Lower leg skin (tissue), 4 donors: Measurements from ENCODE around the gene DRGX. TPM values are rescaled to one million over a fixed set of nuclear protein-coding genes. Genes with fewer than 3 reads are reported as not detected.

Experiments
- DNase-seq, 2 donors: peaks; one replicate each; pipeline ENCODE4 v3.0.0-alpha.2; 2019; ENCODE audit warnings: low spot score in 2 of 2
- H3K4me3 ChIP-seq: fragments of 200-600 bp; sonication (generic); 2 replicates; pipeline ENCODE4 v1.5.1; 2017; ENCODE audit warnings: mild to moderate bottlenecking, low read depth; ENCODE audit not compliant: poor library complexity, severe bottlenecking
- POLR2A ChIP-seq, 2 donors: fragments of 450-650 bp; IDR thresholded peaks; one replicate each; pipeline ENCODE4 v1.6.1; 2016 to 2017; ENCODE audit warnings: antibody characterized with exemption in 2 of 2, mild to moderate bottlenecking in 1 of 2, moderate library complexity in 1 of 2
- WGBS, 2 donors: methylation state at CpG; one replicate each; pipeline ENCODE4 v1.1.5; 2018; 5-methylcytosine and 5-hydroxymethylcytosine counted together
- intact Hi-C: fragments of 100-400 bp; cut with DNase I; formaldehyde crosslinking; loops from one replicate; pipeline ENCODE4 v1.15.0; 2023; ENCODE audit warnings: low total_unique reads
- total RNA-seq, 4 donors: library from RNA; depleted of rRNA; stranded (reverse); fragments of >200 nt; gene quantifications; one replicate each; pipeline ENCODE4 v1.1.0, GENCODE V29; 2016
- TF ChIP-seq, protein P1 (sequence below), 3 donors: fragments of 450-650 bp; IDR thresholded peaks; one replicate each; pipeline ENCODE4 v1.5.1; 2016; ENCODE audit warnings: antibody characterized with exemption in 3 of 3, mild to moderate bottlenecking in 3 of 3, moderate library complexity in 2 of 3

DRGX gene
- not detected for total RNA-seq

DNA sequence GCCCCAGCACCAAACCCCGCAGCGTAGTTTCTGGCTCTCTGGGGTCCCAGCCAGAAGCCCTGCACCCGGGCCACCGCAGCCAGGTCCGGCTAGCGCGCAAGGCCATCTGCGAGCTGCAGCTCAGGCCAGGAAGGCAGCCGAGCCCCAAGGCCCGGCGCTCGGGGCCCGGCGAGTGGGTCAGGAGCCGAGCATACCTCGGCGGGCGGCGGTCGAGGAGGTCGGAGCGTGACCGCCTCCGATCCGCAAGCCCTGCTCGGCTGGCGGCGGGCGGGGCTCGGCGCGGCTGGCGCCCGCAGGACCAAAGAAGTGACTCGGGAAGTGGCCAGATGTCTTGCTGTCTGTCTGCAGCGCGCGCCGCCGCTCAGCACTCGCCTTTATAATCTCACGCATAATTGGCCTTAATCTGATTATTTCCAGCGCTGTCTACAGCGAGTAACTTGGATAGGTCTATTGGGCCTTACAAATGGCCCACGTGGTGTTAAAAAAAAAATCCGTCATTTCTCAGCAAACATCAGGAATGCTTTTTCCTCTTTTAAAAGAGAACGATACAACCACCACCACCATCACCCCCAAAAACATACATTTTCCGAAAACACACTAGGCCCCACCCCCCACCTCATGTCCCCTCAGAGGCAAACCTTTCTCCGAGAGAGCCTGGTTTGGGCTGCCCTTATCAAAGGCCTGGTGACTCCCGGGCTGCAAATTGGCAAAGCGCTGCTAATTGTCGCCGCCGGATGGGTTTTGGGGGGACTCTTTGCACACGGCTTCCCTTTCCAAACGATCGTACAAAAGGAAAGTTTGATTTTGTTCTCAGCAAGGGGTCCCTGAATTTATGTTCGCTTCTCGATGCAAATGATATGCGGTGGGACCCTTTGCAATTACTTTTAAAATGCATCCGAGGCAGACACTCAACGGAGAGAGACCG is at the start of gene DRGX:
Gene DRGX, minus strand, starts transcription at position 349 of the 925 bp plus-strand sequence. CDS start 649 bp downstream, outside the sequence.
- TF ChIP-seq POLR2A (IDR thresholded peaks at IDR 0.05) = no peak
- TF ChIP-seq, protein P1, sequence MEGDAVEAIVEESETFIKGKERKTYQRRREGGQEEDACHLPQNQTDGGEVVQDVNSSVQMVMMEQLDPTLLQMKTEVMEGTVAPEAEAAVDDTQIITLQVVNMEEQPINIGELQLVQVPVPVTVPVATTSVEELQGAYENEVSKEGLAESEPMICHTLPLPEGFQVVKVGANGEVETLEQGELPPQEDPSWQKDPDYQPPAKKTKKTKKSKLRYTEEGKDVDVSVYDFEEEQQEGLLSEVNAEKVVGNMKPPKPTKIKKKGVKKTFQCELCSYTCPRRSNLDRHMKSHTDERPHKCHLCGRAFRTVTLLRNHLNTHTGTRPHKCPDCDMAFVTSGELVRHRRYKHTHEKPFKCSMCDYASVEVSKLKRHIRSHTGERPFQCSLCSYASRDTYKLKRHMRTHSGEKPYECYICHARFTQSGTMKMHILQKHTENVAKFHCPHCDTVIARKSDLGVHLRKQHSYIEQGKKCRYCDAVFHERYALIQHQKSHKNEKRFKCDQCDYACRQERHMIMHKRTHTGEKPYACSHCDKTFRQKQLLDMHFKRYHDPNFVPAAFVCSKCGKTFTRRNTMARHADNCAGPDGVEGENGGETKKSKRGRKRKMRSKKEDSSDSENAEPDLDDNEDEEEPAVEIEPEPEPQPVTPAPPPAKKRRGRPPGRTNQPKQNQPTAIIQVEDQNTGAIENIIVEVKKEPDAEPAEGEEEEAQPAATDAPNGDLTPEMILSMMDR (IDR thresholded peaks at IDR 0.05) = no peak
- peak in 1 of 2 donors; percentile 48 for DNase-seq
- 6% methylated on average over 46 to 48 of the region's 63 CpGs for WGBS, 2 donors
- intact Hi-C loops = no loop called here
- H3K4me3 ChIP-seq = no peak within 1 kb of the TSS

DNA sequence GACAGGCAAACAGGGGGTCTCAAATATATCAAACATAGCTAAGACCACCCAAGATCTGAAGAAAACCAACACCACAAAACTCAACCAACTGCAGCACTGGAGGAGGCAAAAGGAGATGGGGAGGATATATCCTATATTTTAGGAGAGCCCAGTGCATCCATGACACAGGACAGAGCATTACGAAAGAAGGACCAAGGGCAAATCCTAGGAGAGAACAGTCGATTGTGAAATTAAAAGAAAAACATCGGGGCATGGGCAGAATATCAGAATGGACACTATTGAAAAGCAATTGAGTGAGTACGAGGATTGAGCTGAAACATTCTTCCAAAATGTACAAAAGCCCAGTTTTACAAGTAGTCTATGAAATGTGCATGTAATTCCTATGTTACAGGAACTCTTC is 48.5 kb upstream of the DRGX start:
- no peak for DNase-seq
- 86 to 93% methylated on average over 4 of the region's 4 CpGs for WGBS, 2 donors

DNA sequence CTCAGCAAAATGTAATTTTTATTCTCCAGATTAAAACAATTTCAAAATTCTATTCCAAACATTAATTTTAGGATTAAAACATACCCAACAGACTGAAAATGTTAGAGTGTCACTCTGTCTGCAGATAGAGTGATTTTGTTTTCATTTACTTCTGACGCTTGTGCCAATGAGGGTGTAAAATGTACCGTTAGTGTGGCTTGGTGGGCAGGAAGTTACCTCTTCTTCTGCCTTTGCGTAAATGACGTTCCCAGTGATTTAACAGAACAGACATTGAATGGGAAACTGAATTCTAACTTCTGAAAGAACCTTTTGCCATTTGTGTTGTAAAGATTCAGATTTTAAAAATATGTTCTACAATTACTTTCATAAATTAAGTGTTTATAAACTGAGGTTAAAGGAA is 47.0 kb upstream of the DRGX start:
- intact Hi-C loops = no loop called here
- no peak for DNase-seq
- WGBS, 2 donors = 90 to 92% methylated on average over 4 of the region's 4 CpGs
- TF ChIP-seq, protein P1 (IDR thresholded peaks at IDR 0.05) = no peak
- no peak for TF ChIP-seq POLR2A (IDR thresholded peaks at IDR 0.05)
- H3K4me3 ChIP-seq = no peak overlapping the region

More for the DNA sequence above, 48.5 kb upstream of the DRGX start:
- no peak for TF ChIP-seq POLR2A (IDR thresholded peaks at IDR 0.05)
- TF ChIP-seq, protein P1 (IDR thresholded peaks at IDR 0.05) = no peak
- intact Hi-C loops = no loop called here
- H3K4me3 ChIP-seq = no peak overlapping the region

DNA sequence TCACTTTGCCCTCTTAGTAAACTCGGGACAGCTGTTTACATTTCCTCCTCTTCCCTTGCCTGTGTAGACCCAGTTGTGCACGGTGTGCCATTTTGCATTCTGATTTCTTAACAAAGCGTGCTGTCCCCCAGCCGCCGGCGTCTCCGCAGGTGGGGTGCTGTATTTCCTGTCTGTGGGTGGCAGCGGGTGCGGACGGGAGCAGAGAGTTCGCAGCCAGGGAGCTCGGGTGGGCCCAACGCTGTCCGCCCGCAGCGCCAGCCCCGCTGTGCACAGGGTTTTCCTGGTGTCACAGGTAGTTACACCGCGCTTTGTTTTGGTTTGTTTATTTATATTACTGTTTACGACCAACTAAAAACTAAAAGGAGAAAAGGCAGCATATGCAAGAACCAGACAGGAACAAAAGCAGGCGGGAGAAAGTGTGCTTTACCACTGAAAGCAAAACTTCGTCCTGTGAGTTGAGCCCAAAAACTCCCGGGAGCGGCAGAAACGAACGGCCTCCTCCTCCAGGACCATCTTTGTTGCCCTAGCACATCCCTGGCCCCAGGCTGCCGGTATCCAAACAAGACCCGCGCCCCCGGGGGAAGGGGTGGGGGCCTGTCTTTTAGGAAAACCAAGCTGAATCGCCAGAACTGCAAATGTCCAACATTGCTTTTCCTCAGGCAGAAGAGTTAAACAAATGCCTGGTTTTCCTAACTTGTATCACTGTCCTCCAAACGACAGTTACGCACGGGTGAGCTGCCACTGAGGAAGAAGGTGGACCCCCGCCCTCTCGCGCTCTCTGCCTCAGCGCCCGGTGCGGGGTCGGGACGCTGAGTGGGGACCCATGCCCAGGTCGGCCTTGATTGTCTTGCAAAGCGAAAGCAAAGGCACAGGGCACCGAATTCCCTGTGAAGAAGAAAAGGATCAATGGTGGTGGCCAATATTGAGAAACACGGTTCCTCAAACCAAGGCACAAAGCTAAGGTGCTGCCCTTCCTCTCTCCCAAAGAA is 45.9 kb upstream of the DRGX start:
- 64 to 70% methylated on average over 46 of the region's 46 CpGs for WGBS, 2 donors

DNA sequence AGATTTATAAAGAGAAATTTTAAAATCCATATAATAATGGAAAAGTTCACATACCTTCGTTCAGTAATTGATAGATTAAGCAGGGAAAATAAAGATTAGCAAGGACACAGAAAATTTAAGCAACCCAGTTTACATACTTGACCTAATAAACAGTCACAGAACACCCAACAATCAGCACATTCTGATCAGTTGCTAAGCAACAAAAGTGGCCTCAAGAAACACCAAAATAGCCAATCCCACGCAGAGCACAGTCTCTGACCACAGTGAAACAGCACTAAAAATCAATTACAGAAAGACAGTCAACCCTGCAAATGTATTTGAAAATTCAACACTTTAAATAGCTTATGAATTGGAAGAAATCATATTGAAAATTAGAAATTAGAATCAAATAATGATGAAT is 39.3 kb upstream of the DRGX start:
- no peak overlapping the region for H3K4me3 ChIP-seq
- intact Hi-C loops = no loop called here
- no peak for DNase-seq
- 82 to 86% methylated on average over 2 of the region's 2 CpGs for WGBS, 2 donors
- TF ChIP-seq POLR2A (IDR thresholded peaks at IDR 0.05) = no peak
- TF ChIP-seq, protein P1 (IDR thresholded peaks at IDR 0.05) = no peak

More for the DNA sequence above, 45.9 kb upstream of the DRGX start:
- H3K4me3 ChIP-seq = no peak overlapping the region
- TF ChIP-seq, protein P1 (IDR thresholded peaks at IDR 0.05) = no peak
- no peak for TF ChIP-seq POLR2A (IDR thresholded peaks at IDR 0.05)
- intact Hi-C loops = no loop called here
- DNase-seq = no peak
